Vagina (tissue), 2 donors: Measurements from ENCODE around the gene NSG1. TPM values are rescaled to one million over a fixed set of nuclear protein-coding genes. Genes with fewer than 3 reads are reported as not detected.
A peak's percentile ranks its signal among the peaks of the same experiment; 100 is the strongest.

ENCODE experiments used
- DNase-seq, 2 donors: peaks; one replicate each; pipeline ENCODE4 v3.0.0-alpha.2; 2017; ENCODE audit errors: extremely low spot score in 2 of 2
- H3K27ac ChIP-seq: fragments of 200-600 bp; sonication (generic); one replicate; pipeline ENCODE4 v1.5.1; 2019
- H3K27me3 ChIP-seq: fragments of 200-600 bp; sonication (generic); one replicate; pipeline ENCODE4 v1.5.1; 2019
- H3K36me3 ChIP-seq, 2 donors: fragments of 200-600 bp; sonication (generic); one replicate each; pipeline ENCODE4 v1.5.1; 2017 to 2019
- H3K4me1 ChIP-seq: fragments of 200-600 bp; sonication (generic); one replicate; pipeline ENCODE4 v1.5.1; 2019
- H3K4me3 ChIP-seq, 2 donors: fragments of 200-600 bp; sonication (generic); 1 replicate in 1 of 2; 2 replicates in 1 of 2; pipeline ENCODE4 v1.5.1; 2016 to 2019
- H3K9me3 ChIP-seq: fragments of 200-600 bp; sonication (generic); one replicate; pipeline ENCODE4 v1.5.1; 2019
- POLR2A ChIP-seq, 2 donors: fragments of 450-650 bp; IDR thresholded peaks; one replicate each; pipeline ENCODE4 v1.6.1; 2017; ENCODE audit warnings: antibody characterized with exemption in 2 of 2, mild to moderate bottlenecking in 2 of 2, moderate library complexity in 2 of 2
- POLR2AphosphoS5 ChIP-seq, 2 donors: sonication (generic); formaldehyde crosslinking; IDR thresholded peaks; one replicate each; pipeline ENCODE4 v1.9.0; 2017; ENCODE audit warnings: antibody characterized with exemption in 2 of 2, mild to moderate bottlenecking in 2 of 2, low read depth in 1 of 2; ENCODE audit not compliant: insufficient read depth in 1 of 2
- intact Hi-C: fragments of 100-400 bp; cut with DNase I; formaldehyde crosslinking; loops from one replicate; pipeline ENCODE4 v1.15.1; 2023
- total RNA-seq: library from RNA; depleted of rRNA; stranded (reverse); fragments of >200 nt; gene quantifications from one replicate; pipeline ENCODE4 v1.2.3, GENCODE V29; 2016
- TF ChIP-seq, protein P1 (sequence below), 3 experiments: fragments of 450-650 bp in 2 of 3; fragments of 200-600 bp in 1 of 3; sonication (generic) in 1 of 3; IDR thresholded peaks; one replicate each; pipeline ENCODE4 v1.5.1; 2017 to 2019; ENCODE audit warnings: antibody characterized with exemption in 3 of 3, mild to moderate bottlenecking in 2 of 3, moderate library complexity in 2 of 3

Gene NSG1
- total RNA-seq, 1 donor from 2014 or later: 32.9 TPM

DNA sequence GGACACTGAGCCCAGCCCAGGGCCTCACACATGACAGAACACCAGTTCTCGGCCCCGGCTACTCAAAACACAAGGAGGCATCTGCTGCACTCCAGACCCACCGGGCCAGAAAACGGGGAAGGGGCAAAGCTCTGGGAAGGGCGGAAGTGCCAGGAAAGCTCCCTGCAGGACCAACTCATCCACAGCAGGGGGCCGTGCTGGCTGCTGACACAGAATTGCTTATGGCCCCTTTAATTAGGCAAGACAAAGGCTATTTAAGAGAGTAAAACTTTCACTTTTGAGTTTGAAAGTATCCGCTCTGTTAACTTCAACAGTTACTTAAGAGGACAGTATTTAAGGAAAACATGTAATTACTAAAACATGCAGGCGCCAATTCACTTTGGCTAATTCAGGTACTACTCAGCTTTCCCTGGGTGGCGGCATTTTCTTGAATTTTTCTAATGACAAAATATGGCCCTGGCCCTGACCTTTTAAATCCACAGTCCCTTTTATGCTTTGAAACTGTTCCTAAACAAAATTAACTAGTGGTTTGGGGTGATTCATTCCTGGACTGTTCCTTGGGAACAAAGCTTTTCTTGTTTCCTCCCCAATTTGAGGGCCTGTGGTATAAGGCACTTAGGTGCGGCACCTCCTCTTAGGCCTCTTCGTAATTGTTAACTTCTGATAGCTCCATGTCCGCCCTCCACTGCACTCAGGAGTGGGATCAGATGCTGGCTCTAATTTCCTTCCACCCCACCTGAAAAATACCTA is 40.4 kb downstream of the NSG1 start:
- TF ChIP-seq POLR2AphosphoS5 (IDR thresholded peaks at IDR 0.05; ENCODE audit: insufficient read depth in 1 of 2, low read depth in 1 of 2): no peak
- no peak for TF ChIP-seq POLR2A (IDR thresholded peaks at IDR 0.05)
- TF ChIP-seq, protein P1, sequence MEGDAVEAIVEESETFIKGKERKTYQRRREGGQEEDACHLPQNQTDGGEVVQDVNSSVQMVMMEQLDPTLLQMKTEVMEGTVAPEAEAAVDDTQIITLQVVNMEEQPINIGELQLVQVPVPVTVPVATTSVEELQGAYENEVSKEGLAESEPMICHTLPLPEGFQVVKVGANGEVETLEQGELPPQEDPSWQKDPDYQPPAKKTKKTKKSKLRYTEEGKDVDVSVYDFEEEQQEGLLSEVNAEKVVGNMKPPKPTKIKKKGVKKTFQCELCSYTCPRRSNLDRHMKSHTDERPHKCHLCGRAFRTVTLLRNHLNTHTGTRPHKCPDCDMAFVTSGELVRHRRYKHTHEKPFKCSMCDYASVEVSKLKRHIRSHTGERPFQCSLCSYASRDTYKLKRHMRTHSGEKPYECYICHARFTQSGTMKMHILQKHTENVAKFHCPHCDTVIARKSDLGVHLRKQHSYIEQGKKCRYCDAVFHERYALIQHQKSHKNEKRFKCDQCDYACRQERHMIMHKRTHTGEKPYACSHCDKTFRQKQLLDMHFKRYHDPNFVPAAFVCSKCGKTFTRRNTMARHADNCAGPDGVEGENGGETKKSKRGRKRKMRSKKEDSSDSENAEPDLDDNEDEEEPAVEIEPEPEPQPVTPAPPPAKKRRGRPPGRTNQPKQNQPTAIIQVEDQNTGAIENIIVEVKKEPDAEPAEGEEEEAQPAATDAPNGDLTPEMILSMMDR (IDR thresholded peaks at IDR 0.05): no peak
- no peak overlapping the region for H3K27ac ChIP-seq
- intact Hi-C loops: no loop called here
- no peaks in the 10 kb centered on the region for H3K9me3 ChIP-seq
- peaks cover 0 to 21% of the 10 kb centered on the region in 2 donors for H3K36me3 ChIP-seq
- peak in 1 of 2 donors; percentile 70 for DNase-seq
- no peak overlapping the region for H3K4me3 ChIP-seq
- no peaks in the 10 kb centered on the region for H3K27me3 ChIP-seq
- H3K4me1 ChIP-seq: no peaks in the 10 kb centered on the region

DNA sequence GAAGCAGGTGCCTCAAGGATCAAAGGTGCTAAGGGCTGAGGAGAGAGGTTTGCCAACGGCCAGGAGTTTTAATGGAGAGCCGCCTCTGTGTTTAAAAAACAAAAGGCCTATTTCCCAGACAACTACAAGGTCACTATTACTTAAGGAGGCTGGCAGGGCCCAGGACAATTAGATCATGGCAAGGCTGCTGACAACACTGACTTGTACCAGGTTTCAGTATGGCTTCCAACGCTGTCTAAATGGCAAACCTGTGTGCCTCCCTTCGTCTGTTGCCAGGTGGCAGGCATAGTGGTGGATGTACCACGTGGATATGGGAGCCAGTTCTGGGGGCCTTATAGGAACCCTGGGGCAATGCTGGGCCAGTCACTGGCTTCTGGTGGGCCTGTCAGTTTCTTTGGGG is 41.0 kb downstream of the NSG1 start:
- TF ChIP-seq, protein P1 (IDR thresholded peaks at IDR 0.05): no peak
- TF ChIP-seq POLR2AphosphoS5 (IDR thresholded peaks at IDR 0.05; ENCODE audit: insufficient read depth in 1 of 2, low read depth in 1 of 2) (no peak), POLR2A (IDR thresholded peaks at IDR 0.05) (no peak)
- Histone ChIP-seq H3K4me1 (no peaks in the 10 kb centered on the region), H3K4me3 (no peak overlapping the region), H3K27ac (no peak overlapping the region), H3K9me3 (no peaks in the 10 kb centered on the region), H3K36me3 (peaks cover 0 to 18% of the 10 kb centered on the region in 2 donors), H3K27me3 (no peaks in the 10 kb centered on the region)
- DNase-seq: peak in 1 of 2 donors; percentile 70
- intact Hi-C loops: no loop called here

DNA sequence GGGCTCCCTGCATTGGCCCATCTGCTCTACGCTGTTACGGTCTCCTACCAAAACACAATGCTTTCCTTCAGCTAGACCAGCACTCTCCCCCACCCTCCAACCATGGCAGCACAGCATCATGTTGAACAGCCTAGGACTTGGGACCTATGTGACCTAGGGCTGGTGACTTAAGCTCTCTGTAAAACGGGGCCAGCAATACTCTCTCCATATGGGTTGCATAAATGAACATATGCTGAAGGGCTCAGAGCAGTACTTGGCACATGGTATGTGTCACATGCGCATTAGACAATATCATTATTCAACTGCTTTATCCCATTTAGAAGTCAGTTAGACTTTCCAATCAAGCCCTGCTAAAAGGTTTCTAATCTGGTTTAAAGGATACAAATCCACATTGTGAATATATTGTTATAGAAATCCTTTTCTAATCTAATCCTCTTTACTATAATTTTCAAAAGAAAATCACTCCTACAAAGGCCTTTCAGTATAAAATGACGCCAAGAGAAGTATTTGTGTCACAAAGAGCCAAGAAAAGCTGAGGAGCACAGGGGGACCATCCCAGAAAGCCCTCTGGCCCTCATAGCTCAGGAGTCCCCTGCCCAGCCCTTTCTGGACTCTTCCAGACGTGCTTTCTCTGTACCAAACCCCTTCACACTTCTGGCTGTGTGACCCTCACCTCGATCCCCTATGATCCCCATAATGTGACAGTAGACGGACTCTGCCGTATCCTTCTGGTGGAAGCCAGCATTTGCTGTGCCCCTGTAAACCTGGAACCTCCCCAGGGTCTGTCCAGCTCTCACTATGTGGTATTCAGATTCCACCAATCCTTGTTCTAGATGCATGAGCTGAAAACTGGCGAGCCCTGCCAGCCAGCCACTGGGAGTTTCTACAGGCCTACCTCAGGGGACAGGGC is 42.3 kb downstream of the NSG1 start:
- peaks cover 0 to 16% of the 10 kb centered on the region in 2 donors for H3K36me3 ChIP-seq
- TF ChIP-seq POLR2A (IDR thresholded peaks at IDR 0.05): no peak
- no peak for TF ChIP-seq POLR2AphosphoS5 (IDR thresholded peaks at IDR 0.05; ENCODE audit: insufficient read depth in 1 of 2, low read depth in 1 of 2)
- TF ChIP-seq, protein P1 (IDR thresholded peaks at IDR 0.05): no peak
- intact Hi-C loops: no loop called here

DNA sequence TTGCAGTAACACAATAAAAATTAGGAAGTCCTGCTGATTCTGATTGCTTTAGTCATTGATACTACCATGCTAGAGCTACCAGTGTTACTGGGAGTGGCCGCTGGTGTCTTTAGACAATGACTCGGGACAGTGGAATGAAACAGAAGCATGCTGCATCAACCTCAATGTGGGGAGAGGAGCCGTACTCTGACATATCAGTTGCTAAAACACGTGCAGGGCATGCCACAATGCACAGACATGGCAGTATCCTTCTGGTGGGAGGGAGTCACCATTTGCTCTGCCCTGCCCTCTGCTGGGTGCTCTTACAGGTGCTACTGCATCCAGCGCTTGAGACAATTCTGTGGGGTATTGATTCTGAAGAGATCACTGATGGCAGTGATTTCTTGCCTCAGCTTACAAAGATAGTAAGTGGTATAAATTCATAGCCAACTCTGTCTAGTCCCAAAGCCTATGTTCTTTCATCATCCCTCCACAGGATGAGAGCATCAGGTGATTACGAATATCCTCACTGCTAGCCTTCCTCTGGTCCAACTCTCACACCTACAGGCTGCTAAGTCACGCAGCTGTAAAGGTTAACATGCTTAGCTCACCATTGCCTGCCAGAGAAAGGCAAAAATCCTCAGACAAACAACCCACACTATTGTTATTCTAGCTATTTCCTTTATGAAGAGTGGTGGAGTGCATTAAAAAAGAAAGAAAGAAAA is 43.7 kb downstream of the NSG1 start:
- Histone ChIP-seq H3K4me1 (no peaks in the 10 kb centered on the region), H3K36me3 (peaks cover 0 to 8% of the 10 kb centered on the region in 2 donors), H3K27me3 (no peaks in the 10 kb centered on the region), H3K27ac (no peak overlapping the region), H3K9me3 (no peaks in the 10 kb centered on the region), H3K4me3 (no peak overlapping the region)
- peak in 1 of 2 donors; percentile 40 for DNase-seq
- TF ChIP-seq POLR2AphosphoS5 (IDR thresholded peaks at IDR 0.05; ENCODE audit: insufficient read depth in 1 of 2, low read depth in 1 of 2): no peak
- TF ChIP-seq POLR2A (IDR thresholded peaks at IDR 0.05): no peak
- TF ChIP-seq, protein P1 (IDR thresholded peaks at IDR 0.05): peak in 1 of 3 experiments; percentile 28
- intact Hi-C loops: no loop called here

More for the DNA sequence above, 42.3 kb downstream of the NSG1 start:
- no peaks in the 10 kb centered on the region for H3K4me1 ChIP-seq
- H3K9me3 ChIP-seq: no peaks in the 10 kb centered on the region
- H3K27ac ChIP-seq: no peak overlapping the region
- H3K27me3 ChIP-seq: no peaks in the 10 kb centered on the region
- peak in 1 of 2 donors; percentile 46 for DNase-seq
- H3K4me3 ChIP-seq: no peak overlapping the region
